ENCODE results near the gene ODAM.
"Not testable (repeated sequence)": the region's sequence is repeated elsewhere in the genome, so short reads cannot be mapped to it uniquely, and the experiment has no call there.

The ODAM gene

DNA sequence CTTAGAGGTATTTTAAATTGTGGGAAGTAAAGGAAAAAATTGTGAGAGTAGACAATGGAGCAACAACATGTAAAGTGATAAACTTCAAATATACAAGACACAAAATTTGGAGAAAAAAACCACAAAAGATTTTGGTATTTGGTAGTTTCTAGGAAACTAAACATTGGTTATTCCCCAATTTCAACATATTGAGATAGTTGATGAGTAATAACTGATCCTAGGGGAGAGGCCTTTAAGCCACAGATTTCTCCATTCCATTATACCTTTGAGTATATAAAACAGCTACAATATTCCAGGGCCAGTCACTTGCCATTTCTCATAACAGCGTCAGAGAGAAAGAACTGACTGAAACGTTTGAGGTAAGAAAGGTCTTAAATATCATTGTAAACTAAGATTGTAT, 30.3 kb downstream of the ODAM start, which contains the start of gene FDCSP:
TSS of gene FDCSP (plus strand) at position 301 of the 400 bp plus-strand sequence. CDS start 5,071 bp downstream, outside the sequence.
- no peak for DNase-seq

DNA sequence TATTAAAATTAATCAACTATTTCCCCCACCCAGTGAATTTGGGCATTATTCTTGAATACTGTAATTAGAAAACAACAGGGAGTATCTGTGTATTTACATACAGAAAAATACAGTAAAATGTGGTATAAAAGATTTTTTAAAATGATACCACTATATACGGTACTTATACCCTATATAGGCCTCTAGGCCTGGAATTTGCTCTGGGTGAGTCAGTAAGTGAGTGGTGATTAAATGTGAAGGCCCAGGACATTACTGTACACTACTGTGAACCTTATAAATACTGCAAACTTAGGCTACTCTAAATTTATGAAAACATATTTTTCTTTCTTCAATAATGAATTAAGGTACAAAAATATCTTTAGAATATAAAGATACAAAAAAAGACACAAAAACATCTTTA, 40.6 kb downstream of the ODAM start:
- DNase-seq: no peak

DNA sequence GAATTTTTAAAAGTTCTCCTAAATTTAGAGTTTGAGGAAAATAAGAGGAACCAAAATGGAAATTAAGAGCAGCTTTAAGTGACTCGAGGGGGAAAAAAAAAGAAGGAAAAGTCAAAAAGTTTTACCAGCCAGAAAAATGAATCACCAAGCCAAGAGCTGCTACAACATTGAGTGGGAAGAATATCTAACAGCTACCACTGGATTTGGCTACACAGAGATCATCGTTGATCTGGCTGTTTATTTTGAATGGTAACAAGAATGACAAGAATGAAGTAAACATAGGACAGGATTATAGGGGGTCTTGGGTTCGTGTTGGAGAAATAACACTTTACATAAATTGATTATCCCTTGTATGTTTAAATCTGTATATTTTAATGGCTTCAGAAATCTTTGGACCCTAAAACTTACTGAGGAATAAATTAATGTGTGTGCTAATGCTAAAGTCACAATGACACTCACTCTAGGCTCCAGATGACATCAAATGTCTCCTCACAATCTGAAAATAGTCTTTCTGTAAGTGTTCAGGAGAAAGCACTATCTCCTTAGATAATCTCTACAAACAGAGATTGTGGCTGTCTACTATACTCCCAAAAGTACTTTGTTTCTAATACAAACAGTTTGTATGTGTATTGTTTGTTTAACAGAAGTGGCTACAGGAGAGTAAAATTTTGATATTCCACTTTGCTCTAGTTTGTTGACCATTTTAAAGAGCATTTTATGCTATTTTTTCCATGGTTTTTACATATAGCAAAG, 43.8 kb downstream of the ODAM start:
- no peak for DNase-seq

DNA sequence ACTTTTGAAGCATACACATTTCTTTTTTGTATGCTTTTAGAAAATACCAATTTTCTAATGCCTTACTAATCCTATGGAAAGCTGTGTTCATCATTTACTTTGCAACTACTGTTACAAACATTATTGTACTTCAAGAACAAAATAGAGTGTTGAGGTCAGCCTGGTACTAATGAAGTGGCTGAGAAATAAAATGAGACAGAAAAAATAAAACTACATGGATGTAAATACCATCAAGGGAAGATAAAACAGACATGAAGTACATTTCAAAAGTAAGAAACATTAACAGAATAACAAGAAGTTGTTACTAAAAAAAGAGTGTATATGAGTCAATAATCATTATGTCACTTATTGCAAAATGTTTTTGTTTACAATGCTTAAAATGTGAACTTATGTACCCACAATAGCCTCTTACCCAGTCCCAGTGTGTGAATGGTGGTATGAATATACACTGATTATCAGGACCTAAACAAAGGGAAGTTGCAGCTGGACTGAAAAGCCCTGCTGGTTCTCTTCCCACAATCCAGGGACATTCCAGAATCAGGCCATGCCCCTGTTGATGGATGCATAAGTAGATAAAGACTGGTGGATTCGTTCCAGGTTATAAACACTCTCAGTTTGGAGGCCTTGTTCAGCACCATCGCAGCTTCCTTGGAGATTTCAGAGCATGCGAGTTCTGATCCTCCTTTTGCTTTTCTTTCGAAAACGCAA, 44.5 kb downstream of the ODAM start:
- no peak for DNase-seq

DNA sequence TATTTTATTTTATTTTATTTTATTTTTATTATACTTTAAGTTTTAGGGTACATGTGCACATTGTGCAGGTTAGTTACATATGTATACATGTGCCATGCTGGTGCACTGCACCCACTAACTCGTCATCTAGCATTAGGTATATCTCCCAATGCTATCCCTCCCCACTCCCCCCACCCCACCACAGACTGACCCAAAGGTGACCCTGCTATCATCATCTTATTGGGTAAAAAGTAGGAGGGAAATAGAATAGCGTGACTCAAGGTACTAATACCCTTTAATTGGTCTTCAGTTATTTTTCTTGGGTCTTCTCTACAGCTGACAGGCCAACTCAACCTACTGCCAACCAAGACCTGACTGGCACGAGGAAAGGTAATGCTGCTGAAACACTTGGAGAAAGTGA, 46.8 kb downstream of the ODAM start, which contains the start of gene CSN3:
TSS of gene CSN3 (plus strand) at position 301 of the 400 bp plus-strand sequence. CDS start 2,223 bp downstream, outside the sequence.
- not testable (repeated sequence) for DNase-seq

DNA sequence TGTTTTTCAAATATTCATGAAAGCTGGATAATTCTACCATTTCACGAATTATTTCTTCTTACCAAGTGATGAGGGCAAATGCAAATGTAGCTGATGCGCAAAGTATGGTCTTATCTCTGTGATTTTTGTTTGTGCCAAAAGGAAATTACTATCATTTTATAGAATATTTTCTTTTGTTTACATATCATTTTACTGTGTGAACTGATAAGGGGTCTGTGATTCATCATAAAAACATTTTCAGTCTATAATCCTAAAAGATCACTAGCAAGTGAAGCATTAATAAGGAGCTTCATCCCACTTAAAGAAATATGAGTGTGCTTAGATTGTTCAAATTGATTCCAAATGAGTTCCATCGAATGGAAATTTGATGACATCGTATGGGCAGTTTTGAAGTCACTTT, 47.6 kb downstream of the ODAM start:
- DNase-seq: no peak

DNA sequence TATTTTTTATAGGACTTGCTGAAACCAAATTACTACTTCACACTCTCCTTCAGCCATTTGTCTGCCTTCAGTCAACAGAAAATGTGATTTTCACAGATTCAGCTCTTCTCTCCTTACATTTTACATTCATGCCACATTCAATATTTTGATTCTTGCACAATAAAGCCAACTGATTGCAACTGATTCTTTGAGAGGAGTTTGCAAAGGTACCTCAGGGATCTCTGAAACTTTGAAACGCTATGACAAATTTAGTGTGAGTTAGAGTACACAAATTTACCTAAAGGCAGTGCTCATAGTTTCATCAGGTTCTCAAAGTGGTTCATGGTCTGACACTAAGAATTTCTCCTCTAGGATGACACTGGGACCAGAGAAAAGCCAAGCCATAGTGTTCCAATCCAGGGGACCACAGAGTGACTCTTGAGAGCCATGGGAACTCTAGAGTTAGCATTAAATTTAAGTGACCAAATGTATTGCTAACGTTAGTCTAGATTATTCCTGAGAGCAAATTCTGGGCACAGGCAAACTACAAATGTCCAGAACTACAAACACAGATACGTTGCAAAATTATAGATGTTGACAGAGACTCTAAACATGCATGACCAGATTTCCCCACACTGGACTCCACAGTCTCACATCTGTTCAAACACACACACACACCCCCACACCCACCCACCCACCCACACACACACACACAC, 55.9 kb downstream of the ODAM start:
- DNase-seq: no peak

DNA sequence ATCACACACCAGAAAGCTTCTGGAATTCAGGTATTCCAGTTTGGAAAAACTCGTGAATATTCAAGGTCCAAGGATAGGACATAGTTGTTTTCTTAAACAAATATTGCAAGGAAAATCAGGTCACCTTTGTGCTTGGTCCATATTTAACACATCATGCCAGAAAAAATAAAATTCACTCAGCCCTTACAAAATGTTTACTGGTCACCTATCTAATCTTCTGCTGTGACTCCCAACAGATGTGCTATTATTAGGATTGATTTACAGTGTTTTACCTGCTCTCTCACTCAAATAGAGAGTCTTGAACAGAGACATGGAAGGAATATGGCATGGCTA, 56.4 kb downstream of the ODAM start:
- DNase-seq: no peak

All from CD4-positive, alpha-beta T cell treated with Interleukin-4 for 4 hours (primary cell).